DND-41 (cell line): ENCODE results near the gene ATF7IP.

ENCODE experiments used
- CTCF ChIP-seq: IDR thresholded peaks from 2 replicates; pipeline ENCODE4 v1.5.1; 2012; ENCODE audit warnings: borderline replicate concordance, low read length, moderate library complexity, mild to moderate bottlenecking; ENCODE audit not compliant: poor library complexity, severe bottlenecking; ENCODE audit errors: extremely low read depth
- EZH2 ChIP-seq: IDR thresholded peaks from 3 replicates; pipeline ENCODE4 v1.6.1; 2012; ENCODE audit warnings: borderline replicate concordance, low read depth, mild to moderate bottlenecking, moderate library complexity, low read length, inconsistent platforms; ENCODE audit not compliant: severe bottlenecking

- no peak for TF ChIP-seq CTCF
- TF ChIP-seq EZH2, result no peak
Measured at GRCh38 chr12:14408208-14408607, 42.7 kb downstream of the ATF7IP start.
